NCI-H187 treated with DMSO at 0.1 percent for 48 hours (cell line): ENCODE measurements around the gene INTS12.

Experiments used
- DNase-seq: peaks from one replicate; lab custom pipeline; 2025; lab: John Stamatoyannopoulos, UW

Gene INTS12

DNA sequence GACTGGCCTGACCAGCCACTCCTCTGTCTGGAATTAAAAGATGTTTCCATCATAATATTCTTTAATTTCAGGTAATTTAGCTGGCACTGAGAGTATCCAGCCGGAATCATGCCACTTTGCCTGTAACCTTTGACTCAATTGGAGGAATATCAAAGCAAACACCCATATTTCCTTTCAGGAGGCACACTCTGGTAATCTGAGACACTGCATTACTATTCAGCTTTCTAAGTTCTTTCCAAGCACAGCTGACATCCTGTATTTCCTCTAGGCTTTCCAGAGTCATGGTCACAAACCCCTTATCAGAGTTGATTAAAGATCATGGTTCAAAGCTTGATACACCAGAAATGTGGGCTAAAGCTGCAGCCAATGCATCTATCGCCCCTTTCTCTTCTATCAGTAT lies 29.3 kb downstream of the INTS12 start:
- no peak for DNase-seq

DNA sequence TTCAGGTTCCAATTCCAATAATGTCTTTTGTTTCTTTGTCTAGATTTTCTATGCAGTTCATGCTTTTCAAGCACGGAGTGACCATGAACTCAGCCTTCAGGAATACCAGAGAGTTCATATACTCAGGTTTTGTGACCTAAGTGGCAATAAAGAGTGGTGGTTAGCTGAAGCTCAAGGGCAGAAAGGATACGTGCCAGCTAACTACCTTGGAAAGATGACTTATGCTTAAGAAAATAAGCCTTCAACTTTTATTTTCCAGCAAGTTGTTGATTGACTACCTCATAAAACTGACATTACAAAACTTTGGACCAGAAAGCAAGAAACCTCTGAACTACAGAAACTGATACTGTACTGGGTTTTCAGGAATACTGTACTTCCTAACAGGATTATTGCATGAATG lies 30.8 kb downstream of the INTS12 start:
- no peak for DNase-seq

DNA sequence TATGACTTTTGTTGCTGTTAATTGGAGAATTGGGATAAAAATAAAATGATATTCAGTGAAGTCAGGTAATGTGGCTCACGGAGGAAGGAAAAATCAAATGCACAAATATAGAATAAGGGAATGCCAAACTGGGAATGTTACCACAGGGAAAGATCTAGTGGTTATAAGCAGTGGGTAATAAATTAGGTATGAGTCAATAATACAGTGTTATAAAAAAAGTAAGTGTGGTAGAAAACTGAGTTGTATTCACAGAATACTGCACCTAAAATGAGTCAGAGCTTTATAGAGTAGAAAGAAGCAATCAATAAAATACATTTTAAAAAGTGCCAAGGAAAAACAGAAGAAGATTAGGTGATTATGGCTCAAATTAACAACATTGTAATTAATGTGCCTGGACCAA lies 34.5 kb downstream of the INTS12 start:
- no peak for DNase-seq

DNA sequence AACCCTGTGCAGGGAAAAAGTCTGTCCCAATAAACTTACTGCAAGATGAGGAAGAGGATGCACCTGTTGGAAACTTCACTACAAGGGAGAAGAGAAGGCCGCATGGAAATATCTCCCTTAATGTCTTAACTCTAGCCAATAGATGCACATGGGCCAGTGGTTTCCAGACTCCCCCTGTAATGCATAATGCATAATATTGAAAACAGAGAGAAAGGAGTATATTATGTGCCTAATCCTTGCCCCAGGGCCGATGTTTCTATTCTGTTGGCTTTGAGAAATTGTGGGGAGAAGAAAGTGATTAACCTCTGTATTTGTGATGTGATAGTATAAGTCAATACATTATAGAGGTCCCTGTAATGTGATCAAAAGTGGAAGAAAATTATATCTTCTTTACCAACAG lies 37.2 kb downstream of the INTS12 start:
- DNase-seq = no peak

DNA sequence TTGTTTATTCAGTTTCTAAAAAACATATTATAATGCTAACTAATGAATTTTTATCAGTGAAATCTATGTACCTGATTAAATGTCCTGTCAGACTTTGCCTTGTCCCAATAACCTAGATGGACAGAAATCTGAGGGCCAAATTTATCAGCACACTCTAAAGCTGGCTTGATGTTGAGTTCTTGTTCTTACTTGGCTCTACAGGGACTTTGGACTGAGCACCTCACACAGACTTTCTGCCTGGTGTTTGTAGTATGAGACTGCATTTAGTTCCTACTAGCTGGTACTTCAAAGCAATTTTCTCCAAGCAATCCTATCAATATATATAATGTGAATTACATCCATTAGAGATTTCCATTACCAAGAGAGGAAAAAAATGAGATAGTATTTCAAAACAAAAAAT lies 37.8 kb downstream of the INTS12 start:
- DNase-seq = no peak

DNA sequence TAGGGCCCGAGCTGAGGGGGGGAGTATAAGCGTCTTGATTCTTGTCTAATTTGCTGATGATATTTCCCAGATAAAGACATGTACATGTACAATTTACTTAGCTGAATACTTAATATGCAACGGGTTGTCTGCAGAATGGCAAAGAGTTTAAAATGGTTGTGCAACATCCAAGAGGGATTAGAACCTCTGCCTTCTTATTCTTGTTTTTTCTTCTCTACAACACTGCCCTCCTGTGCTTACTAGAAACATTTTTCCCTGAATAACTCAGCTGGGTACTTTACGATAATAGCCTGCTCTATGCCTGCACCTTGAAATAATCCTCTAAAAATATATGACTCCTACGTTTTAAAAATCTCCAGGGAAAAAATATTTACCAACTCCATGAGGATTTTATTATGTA lies 41.8 kb downstream of the INTS12 start:
- no peak for DNase-seq

DNA sequence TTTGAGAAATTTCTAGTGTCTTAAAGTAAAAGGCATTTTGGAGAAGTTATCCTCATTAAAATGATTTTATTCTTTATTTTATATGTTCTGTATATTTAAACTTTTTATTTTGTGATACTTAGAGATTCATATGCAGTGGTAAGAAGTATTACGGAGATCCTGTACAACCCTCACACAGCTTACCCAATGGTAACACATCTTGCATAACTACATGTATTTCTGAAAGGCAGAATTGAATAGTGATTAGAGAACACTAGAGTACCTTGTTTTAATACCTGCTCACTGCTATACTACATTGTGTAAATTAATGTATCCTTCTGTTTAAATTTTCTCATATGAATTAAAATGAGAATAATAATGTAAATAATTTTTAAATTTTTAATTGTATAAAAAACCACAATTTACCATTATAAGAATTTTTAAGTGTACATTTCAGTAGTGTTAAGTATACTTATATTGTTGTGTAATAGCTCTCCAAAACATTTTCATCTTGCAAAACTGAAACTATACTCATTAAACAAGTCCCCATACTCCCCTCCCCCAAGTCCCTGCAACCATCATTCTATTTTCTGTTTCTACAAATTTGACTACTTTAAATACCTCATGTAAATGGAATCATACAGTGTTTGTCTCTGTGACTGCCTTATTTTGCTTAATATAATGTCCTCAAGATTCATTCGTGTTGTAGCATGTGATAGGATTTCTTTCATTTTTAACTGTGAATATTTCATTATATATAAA lies 45.4 kb downstream of the INTS12 start:
- no peak for DNase-seq

DNA sequence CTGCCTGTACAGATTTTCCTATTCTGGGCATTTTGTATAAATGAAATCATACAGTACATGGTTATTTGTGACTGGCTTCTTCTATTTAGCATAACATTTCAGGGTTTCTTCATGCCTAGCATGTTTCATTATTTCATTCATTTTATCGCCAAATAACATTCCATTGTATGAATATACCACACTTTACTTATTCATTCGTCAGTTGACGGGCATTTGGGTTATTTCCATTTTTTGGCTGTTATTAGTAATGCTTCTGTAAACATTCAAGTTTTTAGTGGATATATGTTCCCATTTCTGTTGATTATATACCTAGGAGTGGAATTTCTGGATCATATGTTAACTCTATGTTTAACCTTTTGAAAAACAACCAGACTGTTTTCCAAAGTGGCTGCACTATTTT lies 47.5 kb downstream of the INTS12 start:
- no peak for DNase-seq

DNA sequence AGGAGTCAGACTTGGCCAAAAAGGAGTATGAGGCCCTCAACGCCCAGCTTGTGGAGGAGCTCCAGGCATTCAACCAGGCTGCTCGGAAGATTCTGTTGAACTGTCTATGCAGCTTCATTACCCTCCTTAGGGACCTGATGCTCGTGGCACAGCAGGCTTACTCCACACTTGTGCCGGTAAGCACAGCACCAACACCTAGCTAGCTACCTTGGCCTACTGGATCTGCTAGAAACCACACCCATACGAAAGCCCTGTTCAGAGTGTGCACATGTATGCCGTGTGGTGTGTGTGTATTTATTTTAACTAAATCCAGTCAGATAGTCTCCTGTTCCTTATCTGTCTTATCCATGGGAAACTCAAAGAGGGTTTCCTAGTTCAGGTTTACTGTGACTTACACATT lies 49.3 kb downstream of the INTS12 start:
- no peak for DNase-seq

DNA sequence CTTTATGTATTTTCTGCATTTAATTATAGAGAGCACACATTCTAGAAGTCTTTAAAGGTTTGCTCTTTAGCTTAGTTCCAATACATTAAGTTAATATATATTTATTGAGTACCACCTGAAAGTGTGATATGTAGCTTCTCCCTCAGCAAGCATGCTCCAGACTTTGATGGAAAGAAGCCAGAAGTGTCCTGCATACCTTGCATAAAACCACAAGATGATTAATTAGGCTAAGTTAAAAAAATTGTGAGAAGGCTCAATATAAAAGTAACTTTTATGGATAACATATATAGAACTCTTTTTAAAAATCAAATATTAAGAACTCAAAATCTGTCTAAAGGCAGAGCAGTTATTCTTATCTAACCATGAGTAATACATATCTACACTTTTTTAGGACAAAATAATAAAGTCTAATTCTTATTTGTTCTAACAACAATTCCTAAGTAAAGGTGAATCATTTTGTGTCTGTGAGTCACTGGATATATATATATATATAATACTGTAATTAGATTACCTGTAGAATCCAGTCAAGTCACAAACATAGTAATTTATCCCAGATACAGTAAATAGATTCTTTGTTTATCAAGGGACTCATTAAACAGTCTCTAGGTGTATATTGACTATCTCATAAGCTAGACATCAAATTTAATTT lies 51.2 kb downstream of the INTS12 start:
- DNase-seq = no peak

DNA sequence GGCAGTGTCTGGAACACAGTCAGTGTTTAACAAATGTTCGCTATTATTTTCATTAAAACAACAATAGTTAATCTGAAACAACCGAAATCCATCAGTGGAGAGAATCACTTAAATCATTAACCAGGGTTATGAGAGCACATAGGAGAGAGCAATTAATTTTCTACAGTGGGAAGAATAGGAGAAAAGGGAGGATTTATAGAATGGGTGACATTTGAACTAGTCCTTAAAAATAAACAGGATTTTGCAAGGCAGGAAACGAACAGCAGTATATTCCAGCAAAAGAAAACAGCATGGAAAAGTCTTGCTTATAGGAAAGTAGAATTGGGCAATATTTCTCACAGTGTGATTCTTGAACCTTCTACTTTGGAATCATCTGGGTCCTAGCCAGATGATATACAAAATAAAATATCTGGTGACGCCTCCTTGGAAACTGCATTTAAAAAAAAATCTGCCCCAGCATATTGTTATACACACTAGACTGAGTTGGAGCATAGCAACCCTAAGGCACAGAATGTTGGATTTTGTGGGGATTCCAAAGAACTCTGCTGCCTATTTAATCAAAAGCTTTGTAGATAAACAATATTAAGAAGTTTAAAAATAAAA lies 56.1 kb downstream of the INTS12 start:
- no peak for DNase-seq

DNA sequence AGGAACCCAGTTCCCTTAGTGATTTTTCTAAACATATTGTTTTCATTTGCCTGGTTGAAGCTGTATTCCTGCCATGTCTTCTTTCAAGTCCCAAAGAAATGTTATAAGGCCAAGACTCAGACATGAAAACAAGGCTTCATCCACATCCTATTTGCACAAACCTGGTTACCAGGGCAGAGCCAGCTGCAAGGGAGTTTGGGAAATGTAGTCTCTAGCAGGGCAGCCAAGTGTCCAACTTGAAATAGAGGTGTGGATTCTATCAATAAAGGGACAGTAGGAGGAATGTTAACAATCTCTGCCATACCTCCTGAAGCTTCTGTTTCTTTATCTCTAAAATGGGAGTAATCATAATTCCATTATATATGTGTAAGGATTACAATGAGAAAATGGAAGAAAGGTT lies 56.6 kb downstream of the INTS12 start:
- no peak for DNase-seq

DNA sequence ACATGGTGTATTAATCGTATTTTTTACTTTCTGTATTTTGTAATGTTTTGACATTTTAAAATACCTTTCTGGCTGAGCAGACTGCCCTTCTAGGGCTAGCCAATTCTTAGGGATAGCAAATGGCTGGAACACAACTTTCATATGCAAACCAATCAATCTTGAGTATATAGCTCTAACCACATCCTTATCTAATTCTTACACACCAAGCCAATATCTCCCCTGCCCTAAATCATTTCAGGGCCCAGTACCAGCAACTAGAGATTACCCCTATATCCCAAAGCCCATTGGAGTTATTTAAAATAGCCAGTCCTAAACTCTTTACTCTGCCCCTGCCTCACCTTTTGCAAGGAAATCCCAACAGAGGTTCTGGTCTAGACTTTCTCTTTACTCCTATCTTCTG lies 58.3 kb downstream of the INTS12 start:
- no peak for DNase-seq

DNA sequence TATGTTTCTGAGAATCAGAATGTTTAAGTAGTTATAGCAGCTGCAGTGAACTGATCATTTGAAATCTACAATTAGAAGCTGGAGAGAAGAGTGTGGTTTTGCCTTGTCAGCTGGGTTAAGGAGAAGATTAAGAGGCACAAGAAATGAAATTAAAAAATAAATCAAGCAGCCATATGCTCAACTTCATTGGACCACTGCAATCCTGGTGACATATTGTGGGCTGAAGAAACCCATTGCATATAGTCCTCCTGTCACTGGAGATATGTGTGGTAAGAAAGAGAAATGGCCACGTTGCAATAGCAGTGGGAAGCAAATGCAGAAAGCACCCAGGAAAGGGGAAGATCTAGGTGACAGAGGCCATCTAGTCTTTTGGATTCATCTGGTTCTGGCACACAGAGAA lies 63.0 kb downstream of the INTS12 start:
- no peak for DNase-seq

DNA sequence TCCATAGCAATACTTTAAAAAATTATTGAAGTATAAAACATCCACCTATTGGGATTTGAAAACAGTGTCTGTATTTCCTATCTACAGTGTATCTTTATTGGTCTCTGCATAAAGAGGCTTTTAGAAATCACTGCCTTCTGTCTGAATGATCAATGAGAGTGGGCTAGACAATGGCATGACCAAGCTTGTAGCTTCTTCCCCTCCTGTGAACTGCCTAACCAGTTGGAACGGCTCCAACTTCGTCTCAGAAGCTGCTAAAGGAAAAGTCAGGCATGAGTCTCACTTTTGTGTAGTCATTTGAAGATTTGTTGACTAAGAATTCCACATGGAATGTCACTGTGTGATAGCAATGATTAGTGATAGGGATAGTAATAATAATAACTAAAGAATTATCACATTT lies 64.2 kb downstream of the INTS12 start:
- DNase-seq = no peak

DNA sequence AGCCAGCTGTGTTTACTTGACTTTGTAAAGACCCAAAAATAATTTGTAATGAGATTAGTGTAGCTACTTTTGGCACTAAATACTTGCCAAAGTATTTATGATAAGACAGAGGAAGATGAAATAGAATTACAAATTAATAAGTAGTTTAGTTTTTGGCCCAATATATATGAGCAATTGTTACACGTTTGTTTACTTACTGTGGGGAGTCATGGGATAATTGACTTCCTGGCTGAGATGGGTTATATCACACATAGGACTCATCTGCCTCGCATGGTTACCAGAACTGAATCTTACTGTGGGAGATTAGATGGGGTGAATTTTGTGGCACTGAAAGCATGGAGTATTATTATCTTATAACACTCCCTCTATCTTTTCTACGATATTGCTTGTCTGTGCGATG lies 66.6 kb downstream of the INTS12 start:
- DNase-seq = no peak

DNA sequence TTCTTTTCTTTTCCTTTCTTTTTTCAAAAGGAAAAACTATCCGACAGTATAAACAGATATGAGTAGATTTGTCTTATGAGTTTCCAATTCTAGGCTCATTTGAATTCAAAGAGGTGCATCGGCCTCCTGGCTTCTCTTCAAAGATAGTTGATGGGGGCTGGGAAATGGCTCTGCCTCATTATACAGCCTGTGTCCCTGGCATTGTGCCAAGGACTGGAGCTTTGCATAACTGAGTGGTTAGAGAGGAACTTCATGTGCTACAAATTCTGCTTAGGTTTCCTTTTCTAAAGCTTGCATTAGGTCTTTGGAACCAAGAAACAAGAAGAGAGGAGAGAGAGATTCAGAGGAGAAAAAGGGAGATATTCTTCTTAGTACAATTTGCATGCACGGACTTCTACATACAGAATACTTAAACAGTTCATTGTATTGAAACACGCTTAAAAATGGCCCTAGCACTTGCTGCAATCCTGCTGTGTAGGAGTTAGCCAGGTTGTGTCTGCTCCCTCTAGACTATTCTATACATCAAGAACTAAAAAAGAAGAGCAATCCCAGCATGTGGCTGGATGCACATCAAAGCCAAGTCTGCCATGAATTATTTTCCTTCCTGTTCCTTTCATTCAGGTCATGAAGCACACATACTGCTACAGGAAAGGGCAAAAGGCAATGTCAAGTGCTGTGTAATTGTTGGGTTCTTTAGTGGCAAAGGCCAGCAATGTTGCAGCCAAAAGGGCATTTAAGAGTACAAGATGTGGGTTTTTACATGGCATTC lies 70.9 kb downstream of the INTS12 start:
- peak; percentile 19 for DNase-seq

DNA sequence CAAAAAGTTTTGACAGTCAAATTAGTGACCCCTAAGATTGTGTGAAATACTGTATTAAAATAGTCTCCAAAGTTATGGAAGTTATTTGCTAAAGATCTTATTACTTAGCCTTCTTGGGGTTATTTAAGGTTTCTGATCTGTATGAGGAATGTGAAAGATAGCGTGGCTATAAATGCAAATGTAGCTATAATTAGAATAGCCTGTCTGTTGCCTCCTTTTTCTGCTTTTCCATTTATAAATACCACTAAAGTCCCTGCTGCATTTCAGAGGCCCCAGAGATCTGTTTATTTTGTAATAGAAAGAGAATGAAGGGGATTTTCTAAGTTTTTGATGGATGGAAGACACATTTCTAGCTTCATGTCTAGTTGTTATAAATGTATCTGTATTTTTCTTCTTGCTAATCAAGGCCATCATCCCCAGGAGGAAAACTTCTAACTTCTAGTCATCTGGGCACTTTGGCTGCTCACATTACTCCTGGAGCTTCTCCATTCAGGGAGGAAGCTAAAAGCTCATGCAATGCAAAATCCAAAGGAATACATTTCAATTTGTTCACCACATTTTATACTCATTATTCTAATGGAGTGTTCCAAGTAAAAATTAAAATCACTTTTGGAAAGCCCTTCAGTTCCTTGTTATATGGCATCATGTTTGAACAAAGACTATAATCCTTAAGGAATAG lies 73.9 kb downstream of the INTS12 start:
- no peak for DNase-seq

DNA sequence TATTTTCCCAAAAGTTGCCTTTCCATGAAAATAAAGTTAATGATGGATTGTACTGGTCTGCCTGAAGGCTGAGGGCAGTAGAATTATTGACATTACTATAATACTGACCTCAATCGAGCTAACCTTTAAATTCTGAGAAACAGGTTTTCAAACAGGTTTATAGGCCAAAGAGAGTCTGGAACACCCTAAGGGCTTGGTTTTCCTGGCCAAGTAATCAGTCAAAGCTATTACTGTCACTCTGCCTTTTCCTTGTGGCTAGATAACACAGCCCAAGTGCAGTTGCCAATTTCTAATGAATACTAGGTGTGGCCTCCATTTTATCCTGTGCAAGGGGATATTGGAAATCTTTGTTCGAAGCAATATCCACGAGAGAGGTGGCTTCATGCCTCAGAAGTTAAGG lies 75.2 kb downstream of the INTS12 start:
- no peak for DNase-seq
